HL-60/S4 treated with retinoic acid at 250 ng/mL for 4 days and 3 days (cell line): ENCODE results near the gene LYRM4.

Source experiments
- in situ Hi-C: fragments of 300-500 bp; cut with MboI; formaldehyde crosslinking; loops from 2 replicates; pipeline ENCODE4 v1.7.0; 2022; ENCODE audit warnings: low sequenced_read_pairs

LYRM4 gene

DNA sequence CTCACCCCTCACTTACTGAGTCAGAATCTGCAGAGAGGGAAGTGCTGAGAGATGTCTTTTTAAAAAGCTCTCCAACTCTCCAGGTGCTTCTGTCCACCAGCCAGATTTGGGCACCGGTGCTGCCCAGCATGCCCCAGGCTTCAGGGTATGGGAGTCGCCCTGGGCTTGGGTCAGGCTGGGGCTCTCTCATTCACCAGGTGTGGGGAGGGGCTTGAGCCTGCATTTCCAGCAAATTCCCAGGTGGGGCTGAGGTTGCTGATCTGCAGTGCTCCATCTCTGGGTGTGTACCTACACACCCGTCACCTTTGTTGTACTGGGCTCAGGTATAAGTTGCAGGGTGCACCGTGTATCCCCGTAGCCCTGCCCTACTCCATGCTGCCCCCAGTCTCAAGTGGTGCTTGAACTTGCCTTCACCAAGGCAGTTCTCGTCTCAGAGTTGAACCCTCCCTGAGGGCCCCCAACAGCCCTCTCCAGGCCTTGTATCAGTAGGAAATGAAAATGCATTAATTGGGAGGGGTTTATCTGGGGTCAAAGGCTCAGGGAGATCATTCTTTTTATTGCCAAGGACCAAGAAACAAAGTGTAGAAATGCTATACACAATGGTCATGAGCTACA lies 152.1 kb downstream of the LYRM4 start:
- in situ Hi-C loops, result no loop called here

DNA sequence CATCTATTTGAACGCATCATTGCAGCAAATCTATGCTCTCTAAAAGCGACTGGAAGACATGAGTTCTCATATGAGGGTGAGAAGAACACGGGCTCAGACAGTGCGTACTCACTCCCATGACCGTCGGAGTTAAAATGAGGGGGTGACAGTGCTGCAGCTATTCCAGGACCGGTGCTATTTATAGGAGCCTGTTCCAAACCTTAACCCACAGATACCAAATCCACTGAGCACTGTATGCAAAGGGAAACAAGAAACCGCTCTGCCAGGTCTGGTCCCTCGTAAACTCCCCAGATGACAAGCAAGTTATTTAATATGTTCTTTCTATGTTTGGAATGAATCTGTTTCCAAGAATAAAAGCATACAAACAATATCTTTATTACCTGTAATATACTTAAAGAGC lies 152.7 kb downstream of the LYRM4 start:
- in situ Hi-C loops, result no loop called here

DNA sequence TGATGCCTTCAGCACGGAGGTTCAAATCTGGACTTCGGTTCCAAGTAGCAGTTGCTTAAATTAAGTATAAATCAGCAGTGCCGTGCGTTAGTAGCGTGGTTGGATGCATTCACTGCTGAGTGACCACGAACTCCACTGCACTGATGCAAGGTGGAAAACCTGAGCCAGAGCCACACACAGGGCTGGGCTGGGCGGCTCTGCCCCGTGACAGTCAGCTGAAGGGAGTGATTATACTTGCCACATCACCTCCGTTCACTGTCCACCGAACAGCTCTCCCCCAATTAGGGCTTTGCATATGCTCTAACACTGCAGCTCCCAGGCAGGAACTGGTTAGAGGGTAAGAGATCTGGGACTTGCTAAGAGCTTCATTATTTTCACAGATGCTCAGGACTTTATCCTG lies 153.4 kb downstream of the LYRM4 start:
- in situ Hi-C loops, result no loop called here

DNA sequence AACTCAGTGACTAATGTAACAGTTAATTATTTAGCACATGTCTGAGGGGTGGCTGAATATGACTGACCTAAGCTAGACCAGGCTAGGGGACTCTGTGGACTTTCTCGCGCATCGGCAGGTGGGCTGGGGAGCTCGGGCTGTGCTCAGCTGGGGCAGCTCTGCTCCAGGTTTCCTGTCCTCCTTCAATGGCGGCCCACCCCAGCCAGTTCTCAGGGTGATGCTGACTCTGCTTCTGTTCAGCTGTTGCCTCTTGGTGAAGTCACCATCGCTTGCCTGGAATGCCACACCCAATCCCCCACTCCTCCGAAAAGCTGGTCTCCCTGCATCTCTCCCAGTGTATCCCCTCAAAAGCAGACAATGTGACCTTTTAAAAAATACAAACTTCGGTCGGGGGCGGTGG lies 155.6 kb downstream of the LYRM4 start:
- in situ Hi-C loops, result no loop called here

DNA sequence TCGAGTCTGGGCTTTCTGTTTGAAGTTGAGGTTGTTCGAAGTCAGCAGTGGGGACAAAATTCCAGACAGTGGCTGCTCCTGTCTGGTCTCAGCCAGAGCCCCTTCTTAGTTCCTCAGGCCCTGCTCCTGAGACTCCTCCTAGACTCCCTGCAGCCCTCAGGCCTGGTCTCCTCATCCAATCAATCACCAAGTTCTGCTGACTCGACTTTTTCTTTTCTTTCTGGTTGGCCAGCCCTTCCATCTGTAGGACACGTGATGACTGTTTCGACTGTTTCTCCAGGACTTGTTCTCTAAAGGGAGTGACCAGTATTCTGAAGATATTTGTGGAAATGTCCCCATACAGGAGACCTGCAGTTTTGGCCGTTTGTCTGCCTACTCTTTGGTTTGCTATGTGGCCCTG lies 156.1 kb downstream of the LYRM4 start:
- in situ Hi-C loops, result no loop called here

DNA sequence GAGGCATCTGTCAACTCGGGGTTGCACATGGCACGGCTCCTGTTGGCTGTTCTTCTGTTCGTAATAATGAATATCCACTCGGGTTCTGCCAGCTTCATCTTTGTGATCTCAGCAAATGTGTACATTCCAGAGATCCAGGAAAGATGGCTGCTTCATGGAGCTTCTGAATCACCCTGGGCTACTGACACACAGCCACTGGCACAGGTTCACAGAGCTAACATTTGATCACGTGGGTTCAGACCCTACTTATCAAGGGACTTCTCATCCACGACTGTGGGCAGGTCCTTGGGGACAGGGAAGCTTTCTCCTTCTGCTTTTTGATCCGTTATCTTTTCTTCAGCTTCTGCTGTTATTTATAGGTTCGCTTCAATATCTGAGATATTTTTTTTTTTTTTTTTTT lies 157.5 kb downstream of the LYRM4 start:
- in situ Hi-C loops, result no loop called here

DNA sequence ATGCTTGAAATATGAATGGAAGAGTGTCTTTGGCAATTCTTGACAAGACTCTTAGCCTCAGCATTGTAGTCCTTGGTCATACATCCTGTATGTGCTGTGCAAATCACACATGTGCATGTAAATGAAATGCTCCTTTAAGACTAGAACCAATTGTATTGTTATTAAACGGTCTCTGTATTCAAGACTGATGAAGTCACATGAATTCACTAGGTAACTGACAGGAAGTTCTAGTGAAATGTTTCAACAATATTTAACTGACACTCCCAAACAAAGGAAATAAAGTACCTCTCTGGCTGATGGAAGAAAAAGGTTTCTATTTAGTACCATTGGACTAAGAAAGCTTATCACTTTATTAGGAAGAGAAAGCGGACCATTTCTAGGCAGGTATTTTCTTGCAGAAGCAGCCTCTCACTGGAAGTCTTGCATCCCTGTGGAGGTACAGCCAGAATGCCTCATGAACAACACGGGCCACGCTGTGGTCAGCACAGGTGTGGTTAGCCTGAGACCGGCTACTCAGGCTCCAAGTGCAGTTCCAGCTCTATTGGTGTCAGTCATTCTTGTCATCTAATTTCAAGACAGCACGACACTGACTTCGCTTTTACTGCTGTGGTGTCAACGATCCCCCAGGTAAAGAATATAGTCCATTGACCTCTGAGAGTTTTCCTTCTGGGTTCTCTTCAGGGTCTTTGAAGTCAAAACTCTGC lies 158.3 kb downstream of the LYRM4 start:
- in situ Hi-C loops, result no loop called here

DNA sequence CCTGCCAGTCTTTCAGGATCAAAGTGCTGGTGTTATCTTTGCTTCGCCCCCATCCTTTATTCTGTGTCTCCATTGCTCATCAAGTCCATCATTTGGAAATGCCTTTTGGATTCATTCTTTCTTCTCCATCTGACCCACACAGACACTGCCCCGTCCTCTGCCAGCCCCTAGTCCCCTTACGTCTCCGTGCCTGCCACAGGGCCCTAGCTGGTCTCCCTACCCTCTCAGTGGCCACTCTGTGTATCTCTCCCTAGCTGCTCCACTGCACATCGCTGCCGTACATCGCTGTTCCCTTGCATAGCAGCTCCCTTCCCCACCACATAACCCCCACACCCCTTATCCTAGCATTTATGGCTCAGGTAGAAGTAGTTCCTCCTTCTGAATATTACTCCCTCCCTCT lies 159.9 kb downstream of the LYRM4 start:
- in situ Hi-C loops, result no loop called here

DNA sequence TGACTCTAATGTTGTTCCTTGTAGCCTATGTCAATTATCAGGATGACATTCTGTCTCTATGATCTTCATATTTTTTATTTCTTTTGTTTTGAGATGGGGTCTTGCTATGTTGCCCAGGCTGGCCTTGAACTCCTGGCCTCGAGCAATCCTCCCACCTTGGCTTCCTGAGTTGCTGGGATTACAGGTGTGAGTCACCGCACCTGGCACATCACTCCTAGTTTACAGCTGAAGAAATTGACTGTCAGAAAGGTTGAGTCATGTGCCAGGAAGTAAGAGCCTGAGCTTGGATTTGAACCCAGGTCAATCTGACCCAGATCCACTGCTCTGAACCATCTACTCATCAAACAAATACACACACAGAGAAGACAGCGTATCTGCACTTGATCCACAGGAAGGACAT lies 161.2 kb downstream of the LYRM4 start:
- in situ Hi-C loops, result no loop called here

DNA sequence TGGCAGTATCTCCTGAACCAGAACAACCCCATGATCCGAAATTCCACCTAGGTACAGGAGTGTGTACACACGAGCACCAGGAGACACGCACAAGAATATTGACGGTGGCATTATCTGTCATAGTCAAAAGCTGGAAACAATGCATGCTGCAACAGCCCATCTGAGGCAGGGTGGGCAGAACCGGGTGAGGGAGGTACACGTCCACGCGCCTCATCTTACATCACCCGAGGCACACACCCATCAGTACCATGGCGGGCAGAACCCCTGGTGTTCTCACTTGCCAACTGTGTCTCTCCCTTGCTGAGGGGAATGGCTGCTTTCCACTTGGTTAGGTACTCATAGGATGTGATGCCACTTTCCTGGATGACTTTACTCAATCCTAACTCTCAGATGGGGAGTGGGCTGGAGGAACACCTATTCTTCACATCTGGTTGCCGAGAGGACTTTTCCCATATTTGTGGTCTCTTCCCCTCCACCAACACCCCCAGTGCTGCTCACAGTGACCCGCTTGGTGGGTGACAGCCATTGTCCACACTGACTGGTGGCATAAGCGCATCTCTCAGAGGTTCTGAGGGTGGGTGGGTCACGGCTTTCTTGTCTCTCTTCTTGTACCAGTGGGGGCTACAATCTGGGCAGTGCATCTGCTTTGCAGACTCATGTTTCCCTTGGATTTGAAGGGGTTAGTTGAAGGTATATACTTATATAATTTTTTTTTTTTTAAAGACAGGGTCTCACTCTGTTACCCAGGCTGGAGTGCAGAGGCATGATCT lies 162.1 kb downstream of the LYRM4 start:
- in situ Hi-C loops, result no loop called here

DNA sequence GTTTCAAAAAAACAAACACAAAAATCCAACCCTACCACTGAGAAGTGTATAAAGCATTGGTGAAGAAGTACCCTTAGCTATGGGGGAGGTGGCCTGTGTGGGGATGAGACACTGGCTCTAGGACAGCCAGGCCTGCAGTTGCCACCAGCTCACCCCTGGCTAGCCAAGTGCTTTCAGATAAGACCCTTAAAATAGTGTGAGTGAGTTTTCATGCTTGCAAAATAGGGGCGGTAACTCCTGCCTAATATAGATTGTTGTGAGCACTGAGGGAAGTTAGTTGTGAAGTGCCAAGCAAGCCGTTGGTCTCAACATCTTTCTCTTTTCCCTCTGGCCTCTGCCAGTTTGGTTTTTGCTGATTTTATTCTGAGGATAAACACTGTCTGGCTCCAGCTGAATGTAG lies 164.3 kb downstream of the LYRM4 start:
- in situ Hi-C loops, result no loop called here

DNA sequence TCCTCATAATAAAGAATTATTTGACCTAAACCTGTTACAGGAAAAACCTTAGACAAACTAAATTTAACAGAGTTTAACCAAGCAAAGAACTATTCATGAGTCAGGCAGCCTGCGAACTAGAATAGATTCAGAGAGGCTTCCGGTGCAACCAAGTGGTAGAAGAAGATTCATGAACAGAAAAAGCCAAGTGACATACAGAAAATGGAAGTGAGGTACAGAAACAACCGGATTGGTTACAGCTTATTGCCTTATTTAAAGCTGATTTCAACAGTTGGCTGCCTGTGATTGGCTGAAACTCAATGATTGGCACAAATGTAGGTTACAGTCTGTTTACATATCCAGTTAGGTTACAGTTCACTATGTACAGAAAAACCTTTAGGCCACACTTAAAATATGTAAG lies 165.5 kb downstream of the LYRM4 start:
- in situ Hi-C loops, result no loop called here

DNA sequence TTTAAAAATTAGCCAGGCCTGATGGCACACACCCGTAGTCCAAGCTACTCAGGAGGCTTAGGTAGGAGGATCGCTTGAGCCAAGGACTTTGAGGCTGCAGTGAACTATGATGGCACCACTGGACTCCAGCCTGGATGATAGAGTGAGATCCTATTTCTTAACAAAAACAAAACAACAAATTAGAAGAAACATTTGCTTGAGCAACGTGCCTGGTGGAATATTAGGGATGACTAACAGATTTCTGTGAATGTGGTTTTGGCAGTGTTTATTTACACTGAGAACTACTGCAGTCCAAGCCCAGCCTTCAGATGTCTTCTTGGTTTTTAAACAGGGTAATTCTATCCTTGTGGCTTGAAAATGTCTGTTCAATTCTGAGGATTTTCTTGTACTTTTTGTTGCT lies 166.4 kb downstream of the LYRM4 start:
- in situ Hi-C loops, result no loop called here

DNA sequence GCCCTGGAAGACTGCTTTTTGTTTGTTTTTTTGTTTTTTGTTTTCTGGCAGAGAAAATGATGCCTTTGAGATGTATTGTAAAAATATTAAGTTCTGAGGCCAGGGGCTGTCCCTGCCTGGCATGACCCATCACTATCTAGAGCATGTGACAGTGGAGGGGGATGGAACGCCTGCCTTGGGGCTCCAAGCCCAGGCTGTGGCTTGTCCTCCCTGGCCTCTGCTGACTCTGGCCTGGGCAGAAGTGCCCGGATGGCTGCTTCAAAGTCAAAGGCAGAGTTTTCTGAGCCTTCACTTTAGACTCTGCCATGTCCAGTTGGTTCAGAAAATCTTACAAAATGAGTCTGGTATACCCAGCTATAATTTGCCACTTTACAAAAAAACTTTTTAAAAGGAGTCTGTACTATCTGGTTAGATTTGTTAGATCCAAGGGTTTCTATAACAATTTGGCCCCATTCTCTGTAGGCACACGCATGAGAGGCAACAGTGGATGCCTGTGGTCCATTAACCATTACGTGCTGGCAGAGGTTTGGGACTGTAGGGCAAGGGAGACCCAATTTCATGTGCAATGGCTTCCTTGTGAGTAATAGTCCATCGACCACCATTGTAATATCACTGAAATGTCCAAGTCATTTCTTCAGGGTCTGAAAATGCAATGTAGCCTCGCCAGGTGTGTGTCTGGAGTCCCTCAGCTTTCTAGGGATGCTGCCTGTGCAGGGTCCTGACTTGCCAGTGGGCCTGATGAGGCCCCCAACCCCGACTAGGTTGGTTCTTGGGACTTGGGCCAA lies 167.3 kb downstream of the LYRM4 start:
- in situ Hi-C loops, result no loop called here

DNA sequence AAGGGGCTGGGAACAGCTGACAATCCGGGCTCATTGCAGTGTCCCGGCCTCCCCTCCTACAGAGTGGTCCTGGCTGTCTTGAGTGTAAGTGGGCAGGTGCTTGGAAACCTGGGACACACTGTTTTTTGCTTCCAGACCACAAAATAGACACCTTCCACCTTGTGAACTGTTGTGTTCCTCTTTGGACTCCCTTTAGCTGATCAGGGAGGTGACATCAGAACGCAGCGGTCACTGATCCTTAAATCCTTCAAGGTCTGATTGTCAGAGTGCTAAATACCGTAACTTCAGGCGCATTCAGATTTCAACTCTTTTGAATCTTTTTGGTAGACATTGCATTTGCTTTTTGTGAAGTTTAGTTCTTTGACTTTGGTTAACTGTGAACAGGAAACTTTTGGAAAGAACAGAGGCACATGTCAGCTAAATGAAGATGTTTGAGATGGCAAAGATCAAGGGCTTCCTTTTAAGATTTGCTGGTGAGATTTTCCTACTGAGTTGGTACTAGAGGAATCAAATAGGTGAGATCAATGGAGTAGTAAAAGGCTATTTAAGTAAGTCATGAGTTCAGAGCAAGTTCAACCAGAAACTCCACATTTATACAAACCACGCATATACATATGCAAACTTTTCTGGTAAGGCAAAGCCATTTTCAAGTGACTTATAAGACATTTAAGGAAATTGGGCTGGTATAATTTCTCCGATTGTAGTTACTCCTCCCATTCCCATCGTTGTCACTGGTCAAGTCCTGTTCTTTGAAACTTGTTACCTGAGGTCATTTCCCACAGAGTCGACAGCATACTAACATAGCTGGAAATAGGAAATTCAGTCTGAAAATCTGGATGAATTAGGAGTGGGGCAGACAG lies 169.3 kb downstream of the LYRM4 start:
- in situ Hi-C loops, result no loop called here

DNA sequence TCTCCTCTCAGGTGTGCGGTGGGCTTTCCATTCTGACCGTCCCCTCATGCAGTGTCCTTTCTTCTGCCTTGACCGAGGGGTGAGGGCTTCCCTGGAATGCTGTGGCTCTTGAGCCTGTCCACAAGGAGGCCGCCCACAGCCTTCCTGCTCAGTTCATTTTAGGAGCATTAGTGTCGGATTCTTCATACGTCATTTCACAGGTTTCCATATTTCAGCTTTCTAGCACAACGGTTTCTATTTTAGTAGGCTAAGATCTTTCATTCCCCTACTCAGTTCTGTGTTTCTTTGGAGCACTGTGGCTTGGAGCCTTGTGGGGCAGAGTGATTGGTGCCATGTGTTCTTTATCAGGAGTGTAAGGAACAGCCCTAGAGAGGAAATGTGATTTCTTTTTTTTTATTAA lies 170.1 kb downstream of the LYRM4 start:
- in situ Hi-C loops, result no loop called here

DNA sequence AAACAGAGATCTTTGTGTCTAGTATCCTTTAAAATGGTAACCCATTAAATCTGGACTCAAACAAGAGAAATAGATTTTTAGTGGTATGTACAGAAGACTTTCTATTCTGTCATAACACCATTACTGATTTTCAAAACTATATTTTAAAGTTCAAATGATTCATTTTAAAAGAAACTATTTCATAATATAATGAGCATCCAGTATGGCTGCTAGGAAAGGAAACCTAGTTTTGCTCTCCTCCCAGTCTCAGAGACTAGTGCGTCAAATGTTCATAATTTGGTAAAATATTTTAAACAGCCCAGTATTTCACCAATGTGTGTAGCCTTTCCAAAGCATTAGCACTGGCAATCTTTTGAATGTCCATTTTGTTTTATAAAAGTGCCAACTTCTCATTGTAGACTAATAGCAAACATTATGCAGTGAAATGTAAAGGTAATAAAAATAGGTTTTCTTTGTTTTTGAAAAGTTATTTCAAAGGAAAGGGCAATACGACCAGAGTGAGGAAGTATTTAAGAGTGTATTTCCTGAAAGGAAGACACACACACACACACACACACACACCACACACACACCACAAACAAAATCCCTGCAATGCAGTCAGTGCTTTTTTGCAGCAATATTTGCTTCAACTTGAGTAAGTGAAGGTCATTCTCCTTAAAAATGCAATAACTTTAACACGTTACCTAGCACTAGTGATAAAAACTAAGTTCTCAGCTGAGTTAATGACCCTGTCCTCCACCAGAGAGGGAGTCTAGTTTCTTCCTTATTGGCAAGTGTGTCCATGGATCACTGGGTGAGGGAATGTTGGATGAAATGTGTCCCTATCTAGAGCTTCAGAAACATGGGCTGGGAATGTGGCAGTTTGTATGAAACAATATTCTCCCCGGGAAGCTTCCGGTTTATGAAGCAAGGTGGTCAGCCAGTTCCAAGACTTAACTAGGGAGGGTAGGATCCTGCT lies 171.0 kb downstream of the LYRM4 start:
- in situ Hi-C loops, result no loop called here

DNA sequence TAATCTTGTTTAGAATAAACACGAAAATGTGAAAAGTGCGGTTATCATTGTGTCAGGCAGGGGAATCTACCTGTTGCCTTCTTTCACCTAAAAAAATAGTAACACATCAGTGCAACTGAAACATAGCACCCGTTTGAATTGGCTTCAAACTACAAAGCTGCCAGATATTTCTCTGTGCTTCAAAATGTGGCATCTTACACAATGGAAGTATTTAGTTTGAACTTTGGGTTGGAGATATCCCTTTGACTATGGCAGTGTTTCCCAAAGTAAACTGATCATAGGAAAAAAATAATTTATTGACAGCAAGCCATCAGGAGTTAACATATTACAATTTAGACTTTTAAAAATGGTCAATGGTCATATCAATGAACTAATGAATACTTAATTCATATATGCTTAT lies 172.0 kb downstream of the LYRM4 start:
- in situ Hi-C loops, result no loop called here

DNA sequence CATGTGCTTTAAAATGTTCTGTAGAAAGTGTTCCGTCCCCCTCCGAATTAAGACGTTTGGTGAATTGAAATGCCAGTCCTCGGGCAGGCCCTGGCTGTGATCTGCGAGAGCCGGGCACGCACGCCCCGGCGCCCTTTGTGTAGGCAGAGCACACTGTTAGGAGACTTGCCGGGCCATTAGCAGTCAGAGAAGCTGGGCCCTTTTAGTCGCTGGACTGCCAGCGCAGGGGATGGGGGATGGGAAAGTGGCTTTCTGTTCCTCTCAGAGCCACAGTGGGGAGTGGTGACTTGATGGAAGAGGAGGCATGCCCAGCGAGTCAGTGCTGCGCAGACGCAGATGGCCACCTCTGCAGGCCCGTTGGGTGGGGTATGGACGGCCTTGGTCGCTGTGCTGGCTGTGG lies 173.4 kb downstream of the LYRM4 start:
- in situ Hi-C loops, result no loop called here
